HG03558 (cell line): ENCODE data around the gene RNF182.
"Not testable (repeated sequence)": the region's sequence is repeated elsewhere in the genome, so short reads cannot be mapped to it uniquely, and the experiment has no call there.

Experiments used
- ATAC-seq: cut with Tn5 transposase; IDR thresholded peaks from one replicate; pipeline ENCODE4 v1.9.1; 2021; ENCODE audit warnings: moderate number of reproducible peaks; ENCODE audit not compliant: unreplicated experiment; ENCODE audit errors: extremely low read depth

The RNF182 gene

DNA sequence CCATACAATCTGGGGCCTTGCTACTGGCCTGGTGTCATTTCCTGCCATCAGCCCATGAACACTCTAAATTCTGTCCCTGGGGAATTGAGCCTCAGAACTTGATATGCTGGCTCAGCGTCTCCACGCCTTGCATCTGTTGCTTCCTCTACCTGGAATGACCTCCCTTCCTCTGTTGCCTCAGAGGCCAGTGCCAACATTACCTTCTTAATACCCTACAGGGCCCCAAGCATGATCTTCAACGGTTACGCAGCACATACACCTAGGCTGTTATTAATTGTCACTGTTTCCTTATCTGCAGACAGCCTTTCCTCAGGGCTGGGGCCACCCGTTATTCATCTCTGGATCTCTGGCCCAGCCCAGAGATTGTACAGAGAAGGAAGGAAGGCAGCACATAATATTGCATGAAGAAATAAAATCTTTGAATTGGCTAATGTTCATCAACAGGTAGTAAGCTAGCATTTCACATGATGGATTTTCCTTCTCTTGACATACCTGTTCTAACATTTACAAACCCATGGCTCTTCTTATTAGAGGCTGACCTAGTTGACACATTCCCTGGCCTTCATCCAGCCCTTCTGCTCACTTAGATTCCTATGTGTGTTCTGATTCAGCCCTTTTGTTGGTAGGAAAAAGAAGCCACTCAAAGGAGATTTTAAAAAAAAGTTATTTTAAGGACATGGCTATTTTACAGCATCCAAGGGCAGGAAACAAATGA lies 8.4 kb upstream of the RNF182 start:
- no peak for ATAC-seq

- no peak for ATAC-seq
These were observed 7.6 kb upstream of the RNF182 start for GRCh38 chr6:13917141-13917540.

DNA sequence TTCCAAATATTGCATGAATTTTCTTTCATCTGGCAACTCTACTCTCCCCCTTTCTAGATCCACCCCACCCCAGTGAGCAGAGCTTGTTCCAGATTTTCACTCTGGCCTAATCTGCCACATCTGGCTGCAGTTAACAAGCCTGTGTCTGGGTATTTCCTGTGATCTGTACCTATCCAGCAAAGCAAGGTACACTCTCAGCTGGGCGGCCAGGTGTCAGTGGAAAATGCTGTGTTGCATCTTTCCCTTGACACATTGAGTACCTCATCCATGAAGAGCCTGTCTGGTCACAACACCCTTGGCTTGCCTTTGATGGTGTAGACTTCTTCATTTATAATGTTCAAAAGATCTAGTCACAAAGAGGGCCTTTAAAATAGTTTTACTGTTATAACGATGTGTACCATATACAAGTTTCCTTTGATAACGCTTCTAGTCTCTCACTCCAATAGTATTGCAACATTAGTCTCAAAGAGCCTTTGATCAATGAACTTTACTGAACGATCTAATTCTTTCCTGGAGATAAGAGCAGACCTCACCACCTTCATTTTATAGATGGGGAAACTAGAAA lies 6.0 kb upstream of the RNF182 start:
- no peak for ATAC-seq

DNA sequence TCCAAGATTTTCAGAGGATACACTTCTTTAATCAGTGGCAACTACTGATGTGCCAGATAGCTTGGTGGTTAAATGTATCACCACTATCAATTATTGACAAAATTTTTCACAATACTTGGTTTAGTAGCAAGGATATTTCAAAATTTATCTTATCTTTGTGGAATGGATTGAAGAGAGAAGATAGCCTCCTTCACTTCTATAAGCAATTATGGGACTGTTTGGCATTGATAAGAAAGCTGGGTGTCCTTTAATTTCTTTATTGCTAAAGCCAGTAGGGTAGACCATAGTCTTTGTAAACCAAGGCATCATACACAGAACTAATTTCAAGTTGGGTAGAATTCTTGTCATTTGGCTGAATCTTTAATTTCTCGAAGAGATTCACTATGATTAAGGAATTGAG lies 4.9 kb upstream of the RNF182 start:
- no peak for ATAC-seq

GRCh38 chr6:13920552-13920951 lies 4.2 kb upstream of the RNF182 start:
- no peak for ATAC-seq

GRCh38 chr6:13922750-13923149 lies 2.0 kb upstream of the RNF182 start:
- ATAC-seq, result no peak

- ATAC-seq, result no peak
These were observed 1.1 kb upstream of the RNF182 start for GRCh38 chr6:13923527-13924145.

DNA sequence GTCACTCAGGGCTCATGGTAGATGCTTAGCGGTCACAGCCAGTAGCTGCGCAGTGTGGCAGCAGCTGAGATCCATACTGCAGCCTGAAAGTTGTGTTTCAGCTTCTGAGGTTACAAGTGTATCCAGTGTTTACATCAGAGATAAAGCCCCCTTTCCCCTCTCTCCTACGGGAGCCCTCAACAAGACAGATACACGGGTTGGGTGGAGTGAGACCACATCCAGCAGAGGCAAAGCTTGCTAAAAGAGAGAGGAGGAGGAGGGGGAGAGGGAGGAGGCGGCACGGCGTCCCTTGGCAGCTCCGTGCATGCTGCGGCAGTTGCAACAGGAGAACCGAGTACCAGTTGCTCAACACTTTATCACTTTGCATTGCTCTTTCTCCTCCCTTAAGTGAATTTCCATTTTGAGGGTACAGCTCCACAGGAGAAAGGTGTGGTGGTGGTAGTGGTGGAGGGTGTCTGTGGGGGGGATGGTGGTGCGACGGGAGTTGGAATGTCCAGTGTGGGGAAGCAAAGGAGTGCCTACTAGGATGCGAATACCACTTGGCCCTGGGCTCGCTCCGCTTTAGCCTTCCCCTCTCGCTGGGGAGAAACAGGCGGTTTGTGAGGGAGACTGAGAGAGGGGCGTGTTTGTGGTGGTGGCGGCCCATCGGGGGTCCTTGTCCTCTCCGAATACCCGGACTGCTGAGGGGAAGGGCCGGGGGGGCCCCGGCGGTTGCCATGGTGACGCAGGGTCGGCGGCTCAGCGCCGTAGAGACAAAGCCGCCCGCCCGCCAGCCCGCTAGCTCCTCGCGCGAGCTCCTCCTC lies 405 bp upstream of the RNF182 start:
- no peak for ATAC-seq

DNA sequence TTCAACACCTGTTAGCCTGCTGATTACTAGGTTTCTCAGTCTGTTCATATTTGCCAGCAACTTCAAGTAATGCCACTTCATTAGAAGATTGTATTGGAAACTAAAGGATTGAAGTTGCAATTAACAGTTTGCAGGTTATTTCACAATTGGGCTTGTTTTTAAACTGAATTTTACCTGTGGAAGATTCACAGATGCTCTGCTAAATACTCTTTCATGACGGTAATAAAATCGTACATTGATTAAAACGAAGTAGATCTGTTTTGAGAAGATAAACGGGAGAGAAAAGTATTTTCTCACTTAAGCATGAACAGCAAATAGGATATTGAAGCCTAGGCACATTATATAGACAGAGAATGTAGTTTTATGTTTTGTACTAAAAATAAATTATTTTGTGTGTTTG lies 1.6 kb downstream of the RNF182 start:
- no peak for ATAC-seq

DNA sequence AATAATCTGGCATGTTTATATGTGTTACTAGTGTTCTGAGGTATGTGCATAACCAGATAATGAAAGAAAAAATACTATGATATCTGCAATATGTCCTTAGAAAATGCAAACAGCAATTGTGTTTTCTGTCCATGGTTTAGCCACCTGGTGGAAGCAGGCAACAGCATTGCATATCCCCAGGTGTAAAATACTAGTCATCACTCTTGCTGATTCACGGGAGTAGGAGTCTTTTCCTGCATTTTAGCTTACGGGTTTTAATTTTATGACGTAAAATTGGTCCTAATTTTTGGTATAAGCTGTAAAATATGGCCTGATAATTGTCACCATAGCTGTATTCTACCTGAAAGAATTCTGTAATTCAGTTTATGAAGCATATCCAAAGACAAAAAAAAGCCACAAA lies 2.5 kb downstream of the RNF182 start:
- no peak for ATAC-seq

GRCh38 chr6:13929196-13929595 lies 4.4 kb downstream of the RNF182 start:
- no peak for ATAC-seq

DNA sequence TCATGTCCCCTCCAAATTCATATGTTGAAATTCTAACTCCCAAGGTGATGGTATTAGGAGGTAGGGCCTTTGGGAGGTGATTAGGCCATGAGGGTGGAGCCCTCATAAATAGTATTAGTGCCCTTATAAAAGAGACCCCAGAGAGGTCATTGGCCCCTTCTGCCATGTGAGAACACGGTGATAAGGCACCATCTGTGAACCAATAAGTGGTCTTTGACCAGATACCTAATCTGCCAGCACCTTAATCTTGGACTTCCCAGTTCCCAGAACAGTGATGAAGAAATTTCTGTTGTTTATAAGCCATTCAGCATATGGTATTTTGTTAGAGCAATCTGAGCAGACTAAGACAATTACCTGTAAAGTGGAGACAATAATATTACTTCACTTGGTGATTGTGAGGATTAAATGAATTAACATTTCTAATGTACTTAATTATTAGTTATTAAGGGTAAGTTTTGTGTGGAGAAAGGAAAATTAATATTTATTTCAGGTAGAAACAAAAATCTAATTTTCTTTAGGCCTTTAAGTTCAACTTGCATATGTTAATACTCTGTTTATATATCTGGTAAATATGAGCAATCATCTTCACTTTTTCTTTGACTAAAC lies 7.1 kb downstream of the RNF182 start:
- no peak for ATAC-seq

DNA sequence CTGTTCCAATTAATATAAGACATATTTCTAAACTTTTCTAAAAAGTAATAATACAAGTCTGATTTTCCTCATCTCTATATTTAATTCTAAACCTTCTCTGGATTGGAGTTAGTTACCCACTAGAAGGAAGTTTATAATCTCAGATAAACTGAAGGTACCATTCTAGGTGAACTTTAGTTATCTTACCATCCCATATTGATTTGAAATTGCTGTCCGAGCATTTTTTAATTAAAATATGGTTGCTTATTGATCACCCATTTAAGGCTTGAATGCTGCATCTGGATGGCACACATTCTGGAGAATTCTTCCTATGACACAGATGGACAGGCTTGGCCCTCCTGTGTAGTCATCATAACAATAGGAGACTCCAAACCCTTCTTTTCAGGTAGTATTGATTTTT lies 8.0 kb downstream of the RNF182 start:
- no peak for ATAC-seq

GRCh38 chr6:13934721-13935120 lies 10.0 kb downstream of the RNF182 start:
- no peak for ATAC-seq

- no peak for ATAC-seq
These were observed 10.6 kb downstream of the RNF182 start for GRCh38 chr6:13935190-13935880.

DNA sequence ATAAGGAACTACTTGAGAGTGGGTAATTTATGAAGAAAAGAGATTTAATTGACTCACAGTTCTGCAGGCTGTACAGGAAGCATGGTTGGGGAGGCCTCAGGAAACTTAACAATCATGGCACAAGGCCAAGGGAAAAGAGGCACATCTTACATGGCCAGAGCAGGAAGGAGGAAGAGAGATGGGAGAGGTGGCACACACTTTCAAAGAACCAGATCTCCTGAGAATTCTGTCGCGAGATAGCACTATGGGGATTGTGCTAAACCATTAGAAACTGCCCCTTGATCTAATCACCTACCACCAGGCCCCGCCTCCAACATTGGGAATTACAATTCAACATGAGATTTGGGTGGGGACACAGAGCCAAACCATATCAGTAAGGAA lies 11.1 kb downstream of the RNF182 start:
- ATAC-seq, result not testable (repeated sequence)

DNA sequence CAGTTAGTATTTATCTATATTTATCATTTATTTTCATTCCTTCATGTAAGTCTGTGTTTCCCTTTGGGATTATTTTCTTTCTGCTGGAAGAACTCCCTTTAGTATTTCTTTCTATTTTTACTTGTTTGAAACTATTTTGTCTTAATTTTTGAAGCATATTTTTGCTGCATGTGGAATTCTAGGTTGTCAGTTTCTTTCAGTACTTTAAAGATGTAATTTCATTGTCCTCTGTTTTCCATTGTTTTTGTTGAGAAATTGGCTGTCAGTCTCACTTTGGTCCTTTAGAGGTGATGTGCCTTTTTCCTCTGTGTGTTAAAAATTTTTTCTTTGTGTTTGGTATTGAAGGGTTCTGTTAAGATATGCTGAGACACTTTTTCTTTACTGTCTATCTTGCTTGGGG lies 17.1 kb downstream of the RNF182 start:
- ATAC-seq, result no peak

DNA sequence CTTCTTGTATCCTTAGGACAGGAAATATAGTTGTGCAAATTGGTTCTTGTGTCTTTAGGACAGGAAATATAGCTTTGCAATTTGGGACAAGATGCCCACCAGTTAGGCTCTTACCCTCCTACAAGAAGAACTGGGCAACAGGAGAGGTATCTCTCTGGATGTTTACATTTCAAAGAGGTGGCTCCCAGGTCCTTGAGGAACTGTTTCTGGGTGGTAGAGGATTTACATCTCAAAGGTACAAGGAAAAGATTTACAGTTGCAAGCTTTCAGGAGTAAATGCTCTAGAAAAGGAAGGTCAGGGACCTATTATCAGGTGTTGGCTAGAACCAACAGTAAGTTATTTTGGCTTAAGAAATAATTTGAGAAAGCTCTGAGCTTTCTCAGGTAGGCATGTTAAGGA lies 19.2 kb downstream of the RNF182 start:
- ATAC-seq, result no peak

DNA sequence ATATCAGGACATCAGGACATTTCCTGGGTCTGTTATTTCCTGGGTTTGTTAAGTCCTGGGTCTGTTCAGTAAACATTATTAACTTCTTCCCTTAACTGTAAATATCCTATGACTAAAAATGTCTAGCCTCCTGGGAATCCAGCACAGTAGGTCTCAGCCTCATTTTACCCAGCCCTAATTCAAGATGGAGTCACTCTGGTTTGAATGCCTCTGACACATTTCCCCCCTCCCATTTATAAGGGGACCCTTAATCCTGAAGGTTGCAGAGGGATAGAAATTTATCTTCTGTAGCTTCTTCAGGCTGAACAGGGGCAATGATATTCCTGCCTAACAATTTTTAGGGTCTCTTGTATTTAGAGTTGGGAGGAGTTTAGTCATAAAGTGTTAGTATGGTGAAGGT lies 21.8 kb downstream of the RNF182 start:
- no peak for ATAC-seq

- no peak for ATAC-seq
These were observed 22.9 kb downstream of the RNF182 start for GRCh38 chr6:13947611-13948178.
